GM19468 (cell line): ENCODE data around the gene FARS2.

Experiments
- ATAC-seq: cut with Tn5 transposase; IDR thresholded peaks from one replicate; pipeline ENCODE4 v1.9.1; 2021; ENCODE audit warnings: mild to moderate bottlenecking, moderate library complexity, moderate number of reproducible peaks; ENCODE audit not compliant: unreplicated experiment; ENCODE audit errors: extremely low read depth

Gene FARS2

GRCh38 chr6:5592886-5593519 is 331.7 kb downstream of the FARS2 start:
- no peak for ATAC-seq

GRCh38 chr6:5595184-5595583 is 333.9 kb downstream of the FARS2 start:
- no peak for ATAC-seq

GRCh38 chr6:5597413-5597812 is 336.1 kb downstream of the FARS2 start:
- no peak for ATAC-seq

GRCh38 chr6:5598123-5598522 is 336.8 kb downstream of the FARS2 start:
- ATAC-seq, result no peak

GRCh38 chr6:5599127-5599526 is 337.8 kb downstream of the FARS2 start:
- ATAC-seq, result no peak

GRCh38 chr6:5605937-5606336 is 344.6 kb downstream of the FARS2 start:
- no peak for ATAC-seq

- no peak for ATAC-seq
Observed at GRCh38 chr6:5606546-5606945, 345.2 kb downstream of the FARS2 start.

- ATAC-seq, result no peak
Observed at GRCh38 chr6:5610640-5611039, 349.3 kb downstream of the FARS2 start.

GRCh38 chr6:5617179-5617578 is 355.9 kb downstream of the FARS2 start:
- ATAC-seq, result no peak

GRCh38 chr6:5619249-5619648 is 357.9 kb downstream of the FARS2 start:
- ATAC-seq, result no peak

- no peak for ATAC-seq
Observed at GRCh38 chr6:5622276-5623005, 361.1 kb downstream of the FARS2 start.

- ATAC-seq, result no peak
Observed at GRCh38 chr6:5623769-5624168, 362.5 kb downstream of the FARS2 start.

GRCh38 chr6:5624256-5624655 is 362.9 kb downstream of the FARS2 start:
- ATAC-seq, result no peak

- ATAC-seq, result peak; percentile 87
Observed at GRCh38 chr6:5626727-5627426, 365.6 kb downstream of the FARS2 start.

GRCh38 chr6:5630636-5631035 is 369.3 kb downstream of the FARS2 start:
- no peak for ATAC-seq

GRCh38 chr6:5632348-5632935 is 371.1 kb downstream of the FARS2 start:
- no peak for ATAC-seq

- no peak for ATAC-seq
Observed at GRCh38 chr6:5634525-5634924, 373.2 kb downstream of the FARS2 start.

GRCh38 chr6:5636210-5637030 is 375.1 kb downstream of the FARS2 start:
- no peak for ATAC-seq

GRCh38 chr6:5637714-5638113 is 376.4 kb downstream of the FARS2 start:
- ATAC-seq, result no peak

- ATAC-seq, result no peak
Observed at GRCh38 chr6:5638666-5639065, 377.4 kb downstream of the FARS2 start.
